Fibroblast of lung (primary cell): ENCODE data around the gene UCP2.

Source experiments
- EZH2 ChIP-seq: IDR thresholded peaks from 2 replicates; pipeline ENCODE4 v1.5.1; 2012; ENCODE audit warnings: low read length, control low read depth, mild to moderate bottlenecking; ENCODE audit errors: missing control alignments
- TF ChIP-seq, protein P1 (sequence below), 2 donors: IDR thresholded peaks in 1 of 2; conservative IDR thresholded peaks in 1 of 2; 1 replicate in 1 of 2; 2 replicates in 1 of 2; pipeline ENCODE4 v1.5.1; 2011 to 2012; ENCODE audit warnings: low read length in 2 of 2, control low read depth in 1 of 2, inconsistent platforms in 1 of 2, low read depth in 1 of 2, mild to moderate bottlenecking in 1 of 2

DNA sequence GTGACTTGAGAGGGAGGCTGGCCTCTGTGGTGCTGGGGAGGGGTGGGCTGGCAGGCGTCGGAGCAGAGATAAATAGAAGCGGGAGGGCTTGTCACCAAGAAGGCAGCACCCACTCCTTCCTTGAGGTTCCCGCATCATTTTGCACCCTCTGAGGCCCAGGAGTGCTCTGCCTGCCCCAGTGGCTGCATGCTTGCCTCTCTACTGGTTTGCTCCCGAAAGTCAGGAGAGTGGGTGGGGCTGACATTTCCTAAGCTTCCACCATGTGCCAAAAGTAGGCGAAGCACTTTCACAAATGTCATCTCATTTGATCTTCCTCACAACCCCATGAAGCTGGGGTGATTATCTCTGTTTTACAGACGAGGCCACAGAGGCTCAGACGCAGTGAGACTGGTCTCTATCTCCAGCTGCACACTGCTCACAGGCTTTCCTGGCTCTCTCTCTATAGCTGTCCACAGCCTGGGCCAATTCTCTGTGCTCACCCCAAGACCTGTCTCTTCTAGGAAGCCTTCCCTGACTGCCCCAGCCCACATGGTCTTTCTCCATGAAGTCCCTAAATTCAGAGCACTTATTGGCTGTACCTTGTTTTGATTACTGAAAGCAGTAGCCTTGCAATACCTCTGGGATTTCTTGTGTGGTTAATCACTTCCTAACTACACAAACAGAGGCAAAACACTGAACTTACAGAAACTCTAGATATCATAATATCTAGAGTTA is 28.9 kb upstream of the UCP2 start:
- TF ChIP-seq, protein P1, sequence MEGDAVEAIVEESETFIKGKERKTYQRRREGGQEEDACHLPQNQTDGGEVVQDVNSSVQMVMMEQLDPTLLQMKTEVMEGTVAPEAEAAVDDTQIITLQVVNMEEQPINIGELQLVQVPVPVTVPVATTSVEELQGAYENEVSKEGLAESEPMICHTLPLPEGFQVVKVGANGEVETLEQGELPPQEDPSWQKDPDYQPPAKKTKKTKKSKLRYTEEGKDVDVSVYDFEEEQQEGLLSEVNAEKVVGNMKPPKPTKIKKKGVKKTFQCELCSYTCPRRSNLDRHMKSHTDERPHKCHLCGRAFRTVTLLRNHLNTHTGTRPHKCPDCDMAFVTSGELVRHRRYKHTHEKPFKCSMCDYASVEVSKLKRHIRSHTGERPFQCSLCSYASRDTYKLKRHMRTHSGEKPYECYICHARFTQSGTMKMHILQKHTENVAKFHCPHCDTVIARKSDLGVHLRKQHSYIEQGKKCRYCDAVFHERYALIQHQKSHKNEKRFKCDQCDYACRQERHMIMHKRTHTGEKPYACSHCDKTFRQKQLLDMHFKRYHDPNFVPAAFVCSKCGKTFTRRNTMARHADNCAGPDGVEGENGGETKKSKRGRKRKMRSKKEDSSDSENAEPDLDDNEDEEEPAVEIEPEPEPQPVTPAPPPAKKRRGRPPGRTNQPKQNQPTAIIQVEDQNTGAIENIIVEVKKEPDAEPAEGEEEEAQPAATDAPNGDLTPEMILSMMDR (conservative IDR thresholded peaks at IDR 0.05 in 1 of 2, IDR thresholded peaks at IDR 0.05 in 1 of 2; ENCODE audit: low read depth in 1 of 2, low read length in 2 of 2) = no peak
- TF ChIP-seq EZH2 = no peak
